GM18907 (cell line): ENCODE data around the gene ATP11A.

ENCODE experiments used
- ATAC-seq: cut with Tn5 transposase; IDR thresholded peaks from one replicate; pipeline ENCODE4 v1.9.1; 2021; ENCODE audit warnings: mild to moderate bottlenecking, moderate library complexity; ENCODE audit not compliant: unreplicated experiment

The ATP11A gene

GRCh38 chr13:112888238-112889111, 198.6 kb downstream of the ATP11A start:
- no peak for ATAC-seq

- ATAC-seq, result no peak
These were observed 199.8 kb downstream of the ATP11A start for GRCh38 chr13:112889351-112890290.

GRCh38 chr13:112890316-112891145, 200.7 kb downstream of the ATP11A start:
- no peak for ATAC-seq

- ATAC-seq, result no peak
These were observed 201.9 kb downstream of the ATP11A start for GRCh38 chr13:112891477-112892401.

- ATAC-seq, result no peak
These were observed 202.8 kb downstream of the ATP11A start for GRCh38 chr13:112892426-112893206.

DNA sequence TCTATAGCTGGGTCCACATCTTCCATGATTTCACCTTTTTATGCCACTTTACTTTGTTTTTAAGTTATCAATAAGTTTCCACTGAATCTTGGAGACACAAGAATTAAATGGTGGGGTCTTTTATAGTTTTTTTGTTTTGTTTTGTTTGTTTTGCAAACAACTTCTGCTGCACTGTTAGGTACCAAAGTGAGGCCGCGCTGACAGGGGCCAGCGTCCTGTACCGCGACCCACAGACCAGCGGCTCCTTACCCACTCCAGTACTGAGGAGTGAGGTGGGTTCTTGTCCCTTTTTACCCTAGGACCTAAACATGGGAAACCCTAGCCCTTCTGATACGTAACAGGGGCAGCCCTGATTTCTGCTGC, 203.3 kb downstream of the ATP11A start:
- no peak for ATAC-seq

- ATAC-seq, result peak; percentile 42
These were observed 204.0 kb downstream of the ATP11A start for GRCh38 chr13:112893570-112894422.

- no peak for ATAC-seq
These were observed 204.5 kb downstream of the ATP11A start for GRCh38 chr13:112894423-112894672.

DNA sequence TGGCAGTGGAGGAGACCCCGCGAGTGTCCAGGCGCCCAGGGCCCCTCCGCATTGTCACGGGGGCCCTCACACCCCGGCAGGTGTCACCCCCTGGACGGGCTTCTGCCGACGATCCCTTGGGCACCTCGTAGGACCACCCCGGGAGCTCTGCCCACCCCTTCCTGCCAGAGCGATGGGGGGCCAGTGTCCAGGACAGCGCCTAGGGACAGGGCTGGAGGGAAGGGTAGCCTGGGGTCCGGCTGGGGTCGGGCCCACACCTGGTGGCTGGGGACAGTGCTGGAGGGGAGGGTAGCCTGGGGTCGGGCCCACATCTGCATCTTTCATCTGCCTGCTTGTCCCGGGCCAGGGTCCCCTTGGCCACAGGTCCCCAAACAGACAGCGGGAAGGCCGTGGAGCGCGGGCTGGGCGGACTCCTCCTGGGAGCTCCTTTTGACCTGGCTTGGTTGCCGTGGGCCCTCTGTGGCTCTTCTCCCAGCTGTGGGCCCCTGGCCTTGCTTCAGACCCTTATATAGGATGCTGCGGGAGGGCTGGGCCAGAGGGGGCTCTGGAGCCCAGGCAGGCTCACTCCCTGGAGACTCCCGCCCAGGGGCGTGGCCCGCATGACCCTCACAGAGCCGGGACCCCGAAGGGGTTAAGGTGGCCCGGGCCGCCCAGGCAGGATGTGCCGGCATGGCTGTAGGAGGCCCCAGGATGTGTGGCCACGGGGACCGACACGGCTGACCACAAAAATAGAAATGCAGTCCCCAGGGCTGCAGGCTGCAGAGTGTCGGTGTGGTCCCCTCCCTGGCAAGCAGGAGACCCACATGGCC, 205.0 kb downstream of the ATP11A start:
- no peak for ATAC-seq

GRCh38 chr13:112895521-112896465, 206.0 kb downstream of the ATP11A start:
- ATAC-seq, result no peak

GRCh38 chr13:112896736-112897602, 207.1 kb downstream of the ATP11A start:
- no peak for ATAC-seq

DNA sequence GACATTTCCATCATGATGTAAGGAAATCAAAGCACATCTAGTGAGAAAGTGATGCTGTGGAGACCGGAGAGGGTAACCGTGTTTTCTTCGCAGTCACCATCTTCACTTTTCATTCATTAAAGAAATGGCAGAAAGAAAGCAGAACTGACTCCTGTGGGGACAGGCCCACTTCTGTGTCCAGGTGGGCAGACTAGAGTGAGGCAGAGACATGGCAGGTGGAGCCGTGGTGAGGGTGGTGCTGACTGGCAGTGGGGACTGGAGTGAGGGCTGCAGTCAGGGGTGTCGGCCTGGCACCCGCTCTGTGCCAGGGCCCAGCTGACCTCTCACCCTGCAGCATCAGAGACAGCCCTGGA, 207.7 kb downstream of the ATP11A start:
- ATAC-seq, result no peak

DNA sequence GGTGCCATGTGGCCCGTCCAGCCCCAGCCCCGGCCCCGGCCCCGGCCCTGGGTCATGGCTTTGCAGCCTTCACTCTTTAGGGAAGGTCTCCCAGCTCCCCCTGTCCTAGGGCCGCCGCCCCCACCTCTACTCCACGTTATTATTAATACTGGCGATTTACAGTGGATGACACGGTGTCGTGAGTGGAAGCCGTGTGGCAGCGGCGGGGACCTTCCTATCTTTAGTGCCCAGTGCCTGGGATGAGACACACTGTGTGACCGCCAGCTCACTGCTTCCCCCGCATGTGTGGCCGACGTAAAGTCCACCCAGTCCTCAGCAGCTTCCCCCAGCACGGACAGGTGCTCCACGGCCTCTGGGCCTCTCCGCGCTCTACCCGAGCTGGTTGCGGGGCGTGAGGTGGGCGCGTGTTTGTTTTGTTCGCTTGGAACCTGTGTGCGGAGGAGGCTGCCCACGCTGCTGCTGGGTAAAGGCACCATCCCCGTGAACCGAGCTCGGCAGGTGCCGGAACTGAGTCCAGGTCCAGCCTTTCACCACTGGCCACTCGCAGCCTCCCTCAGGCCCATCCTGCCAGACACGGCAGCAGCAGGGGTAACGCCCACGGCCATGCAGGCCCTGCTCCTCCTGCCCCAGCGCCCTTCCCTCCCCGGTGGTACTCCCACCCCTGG, 208.2 kb downstream of the ATP11A start:
- no peak for ATAC-seq

- ATAC-seq, result no peak
These were observed 208.9 kb downstream of the ATP11A start for GRCh38 chr13:112898621-112899280.
